ENCODE results near the gene FAM3C. TPM values are rescaled to one million over a fixed set of nuclear protein-coding genes. Genes with fewer than 3 reads are reported as not detected.

Gene FAM3C
- total RNA-seq, 2 experiments from 2014 or later: 7.9 to 10.5 TPM

DNA sequence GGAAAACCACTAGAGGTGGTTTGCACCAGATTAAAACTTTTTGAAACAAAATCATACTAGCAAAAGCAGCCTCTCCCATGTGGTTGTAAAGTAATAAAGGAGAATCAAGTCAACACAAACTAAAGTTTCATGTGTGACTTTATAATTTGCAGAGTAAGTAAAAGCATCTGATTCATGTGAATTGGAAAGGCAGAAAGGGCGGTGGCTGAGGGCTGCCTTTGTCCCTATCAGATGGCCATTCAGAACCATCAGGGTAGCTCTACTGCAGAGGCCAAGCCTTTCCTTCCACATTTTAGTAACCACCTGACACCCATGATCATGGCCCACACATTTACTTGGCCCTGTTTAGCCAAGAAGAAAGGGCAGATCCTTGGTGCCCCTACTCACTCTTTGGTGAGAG, 51.6 kb downstream of the FAM3C start:
- H3K4me3 ChIP-seq (ENCODE audit: low read length): no peak overlapping the region
- Mint-ChIP-seq H3K36me3 (ENCODE audit: low read depth) (peaks cover 13% of the 10 kb centered on the region), H3K9me3 (no peaks in the 10 kb centered on the region), H3K27me3 (no peaks in the 10 kb centered on the region), H3K27ac (no peak overlapping the region), H3K4me3 (no peak overlapping the region), H3K4me1 (ENCODE audit: low read depth) (no peaks in the 10 kb centered on the region)
- ChIA-PET POLR2A (no interaction called here), CTCF (no interaction called here)
- ATAC-seq (ENCODE audit: poor library complexity) (no peak), DNase-seq (no peak)
- TF ChIP-seq, protein P1, sequence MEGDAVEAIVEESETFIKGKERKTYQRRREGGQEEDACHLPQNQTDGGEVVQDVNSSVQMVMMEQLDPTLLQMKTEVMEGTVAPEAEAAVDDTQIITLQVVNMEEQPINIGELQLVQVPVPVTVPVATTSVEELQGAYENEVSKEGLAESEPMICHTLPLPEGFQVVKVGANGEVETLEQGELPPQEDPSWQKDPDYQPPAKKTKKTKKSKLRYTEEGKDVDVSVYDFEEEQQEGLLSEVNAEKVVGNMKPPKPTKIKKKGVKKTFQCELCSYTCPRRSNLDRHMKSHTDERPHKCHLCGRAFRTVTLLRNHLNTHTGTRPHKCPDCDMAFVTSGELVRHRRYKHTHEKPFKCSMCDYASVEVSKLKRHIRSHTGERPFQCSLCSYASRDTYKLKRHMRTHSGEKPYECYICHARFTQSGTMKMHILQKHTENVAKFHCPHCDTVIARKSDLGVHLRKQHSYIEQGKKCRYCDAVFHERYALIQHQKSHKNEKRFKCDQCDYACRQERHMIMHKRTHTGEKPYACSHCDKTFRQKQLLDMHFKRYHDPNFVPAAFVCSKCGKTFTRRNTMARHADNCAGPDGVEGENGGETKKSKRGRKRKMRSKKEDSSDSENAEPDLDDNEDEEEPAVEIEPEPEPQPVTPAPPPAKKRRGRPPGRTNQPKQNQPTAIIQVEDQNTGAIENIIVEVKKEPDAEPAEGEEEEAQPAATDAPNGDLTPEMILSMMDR (IDR thresholded peaks at IDR 0.05): no peak
- H3K27ac ChIP-seq (ENCODE audit: low read depth in 1 of 2, low read length in 2 of 2): no peak overlapping the region
- H3K27me3 ChIP-seq (ENCODE audit: control insufficient read depth in 1 of 2, insufficient read depth in 2 of 2, low read length in 2 of 2): no peaks in the 10 kb centered on the region
- no peaks in the 10 kb centered on the region for H3K4me1 ChIP-seq (ENCODE audit: insufficient read depth, low read length)
- H3K9me3 ChIP-seq (ENCODE audit: control insufficient read depth in 1 of 2, insufficient read depth in 1 of 2, low read length in 2 of 2): no peaks in the 10 kb centered on the region
- peaks cover 8% of the 10 kb centered on the region for H3K36me3 ChIP-seq (ENCODE audit: insufficient read depth, low read length)
- intact Hi-C loops (cut with DNase I, micrococcal nuclease): no loop called here

DNA sequence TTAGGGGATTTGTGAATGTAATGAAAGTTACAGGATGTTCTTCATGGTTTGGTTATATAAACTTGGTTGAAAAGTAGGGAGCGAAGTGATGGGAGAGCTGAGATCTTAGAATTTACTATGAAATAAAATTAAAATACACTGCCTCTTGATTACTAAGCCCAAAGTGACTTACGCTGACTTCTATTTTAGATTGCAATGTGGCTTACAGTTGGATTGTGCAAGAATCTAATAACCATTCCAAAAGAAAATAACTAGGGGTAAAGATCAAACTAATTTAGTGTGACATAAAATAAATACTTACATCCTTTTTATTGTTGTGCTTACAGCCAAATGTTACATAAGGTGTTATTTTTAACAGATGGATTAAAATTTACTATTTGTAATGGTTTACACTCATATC, 52.0 kb downstream of the FAM3C start:
- no peaks in the 10 kb centered on the region for H3K9me3 ChIP-seq (ENCODE audit: control insufficient read depth in 1 of 2, insufficient read depth in 1 of 2, low read length in 2 of 2)
- H3K4me3 ChIP-seq (ENCODE audit: low read length): no peak overlapping the region
- ChIA-PET POLR2A (no interaction called here), CTCF (no interaction called here)
- intact Hi-C loops (cut with DNase I, micrococcal nuclease): no loop called here
- H3K36me3 ChIP-seq (ENCODE audit: insufficient read depth, low read length): peaks cover 8% of the 10 kb centered on the region
- H3K27me3 Mint-ChIP-seq: no peaks in the 10 kb centered on the region
- H3K36me3 Mint-ChIP-seq (ENCODE audit: low read depth): peaks cover 13% of the 10 kb centered on the region
- H3K27me3 ChIP-seq (ENCODE audit: control insufficient read depth in 1 of 2, insufficient read depth in 2 of 2, low read length in 2 of 2): no peaks in the 10 kb centered on the region
- TF ChIP-seq, protein P1 (IDR thresholded peaks at IDR 0.05): no peak
- H3K4me1 Mint-ChIP-seq (ENCODE audit: low read depth): no peaks in the 10 kb centered on the region
- no peak overlapping the region for H3K27ac Mint-ChIP-seq
- H3K4me1 ChIP-seq (ENCODE audit: insufficient read depth, low read length): no peaks in the 10 kb centered on the region
- no peak for DNase-seq
- no peak overlapping the region for H3K4me3 Mint-ChIP-seq
- H3K27ac ChIP-seq (ENCODE audit: low read depth in 1 of 2, low read length in 2 of 2): no peak overlapping the region
- no peaks in the 10 kb centered on the region for H3K9me3 Mint-ChIP-seq
- ATAC-seq (ENCODE audit: poor library complexity): no peak

DNA sequence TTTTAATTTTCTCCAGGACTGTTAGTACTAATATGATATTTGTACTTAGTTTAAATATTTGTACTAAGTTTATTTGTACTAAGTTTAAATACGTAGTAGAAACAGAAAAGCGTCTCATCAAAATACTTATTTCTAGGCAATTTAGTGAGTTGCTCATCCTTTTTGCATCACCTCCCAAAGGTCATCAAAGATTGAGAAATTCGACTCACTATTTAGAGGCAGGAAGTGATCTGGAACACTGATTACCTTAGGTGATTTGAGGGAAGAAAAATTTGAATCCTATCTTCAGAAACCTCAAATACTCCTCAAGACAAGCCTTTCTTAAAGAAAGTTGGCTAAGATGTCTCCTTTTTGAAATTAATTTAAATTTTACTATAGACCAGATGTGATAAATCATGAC, 52.8 kb downstream of the FAM3C start:
- H3K4me3 ChIP-seq (ENCODE audit: low read length): no peak overlapping the region
- intact Hi-C loops (cut with DNase I, micrococcal nuclease): no loop called here
- Mint-ChIP-seq H3K4me1 (ENCODE audit: low read depth) (no peaks in the 10 kb centered on the region), H3K36me3 (ENCODE audit: low read depth) (peaks cover 13% of the 10 kb centered on the region), H3K27ac (no peak overlapping the region), H3K4me3 (no peak overlapping the region), H3K9me3 (no peaks in the 10 kb centered on the region), H3K27me3 (no peaks in the 10 kb centered on the region)
- no peaks in the 10 kb centered on the region for H3K9me3 ChIP-seq (ENCODE audit: control insufficient read depth in 1 of 2, insufficient read depth in 1 of 2, low read length in 2 of 2)
- H3K36me3 ChIP-seq (ENCODE audit: insufficient read depth, low read length): peaks cover 6% of the 10 kb centered on the region
- TF ChIP-seq, protein P1 (IDR thresholded peaks at IDR 0.05): no peak
- DNase-seq (no peak), ATAC-seq (ENCODE audit: poor library complexity) (no peak)
- POLR2A ChIA-PET: no interaction called here
- no peak overlapping the region for H3K27ac ChIP-seq (ENCODE audit: low read depth in 1 of 2, low read length in 2 of 2)
- no peaks in the 10 kb centered on the region for H3K4me1 ChIP-seq (ENCODE audit: insufficient read depth, low read length)
- no peaks in the 10 kb centered on the region for H3K27me3 ChIP-seq (ENCODE audit: control insufficient read depth in 1 of 2, insufficient read depth in 2 of 2, low read length in 2 of 2)
- CTCF ChIA-PET: no interaction called here

Data from CD4-positive, alpha-beta T cell (primary cell).